GM18951 (cell line): ENCODE data around the gene RALGDS.
"Not testable (repeated sequence)": the region's sequence is repeated elsewhere in the genome, so short reads cannot be mapped to it uniquely, and the experiment has no call there.

ENCODE experiments used
- POLR2A ChIP-seq: IDR thresholded peaks from 4 replicates; pipeline ENCODE4 v1.6.1; 2011; ENCODE audit warnings: mild to moderate bottlenecking; ENCODE audit not compliant: insufficient read length, insufficient read depth; ENCODE audit errors: extremely low read depth
- in situ Hi-C: fragments of 300-500 bp; cut with MboI; formaldehyde crosslinking; loops from one replicate; pipeline ENCODE4 v1.12.0; 2022; ENCODE audit warnings: low sequenced_read_pairs, mixed read lengths, inconsistent platforms; ENCODE audit not compliant: unreplicated experiment

Gene RALGDS

GRCh38 chr9:133100506-133101355, 20.3 kb downstream of the RALGDS start:
- in situ Hi-C loops, result no loop called here
- TF ChIP-seq POLR2A, result no peak

- in situ Hi-C loops, result no loop called here
- no peak for TF ChIP-seq POLR2A
Observed at GRCh38 chr9:133099726-133100505, 21.1 kb downstream of the RALGDS start.

- TF ChIP-seq POLR2A, result no peak
- in situ Hi-C loops, result no loop called here
Observed at GRCh38 chr9:133098871-133099270, 22.2 kb downstream of the RALGDS start.

GRCh38 chr9:133098104-133098754, 22.8 kb downstream of the RALGDS start:
- no peak for TF ChIP-seq POLR2A
- in situ Hi-C loops, result no loop called here

GRCh38 chr9:133094842-133095393, 26.1 kb downstream of the RALGDS start:
- in situ Hi-C loops, result no loop called here
- no peak for TF ChIP-seq POLR2A

- in situ Hi-C loops, result not testable (repeated sequence)
Observed at GRCh38 chr9:133094351-133094750, 26.7 kb downstream of the RALGDS start.

- in situ Hi-C loops, result no loop called here
- TF ChIP-seq POLR2A, result no peak
Observed at GRCh38 chr9:133090752-133091385, 30.2 kb downstream of the RALGDS start.

- TF ChIP-seq POLR2A, result no peak
- in situ Hi-C loops, result no loop called here
Observed at GRCh38 chr9:133090187-133090586, 30.9 kb downstream of the RALGDS start.

GRCh38 chr9:133089271-133089671, 31.8 kb downstream of the RALGDS start:
- TF ChIP-seq POLR2A, result no peak
- in situ Hi-C loops, result no loop called here

GRCh38 chr9:133088756-133089155, 32.3 kb downstream of the RALGDS start:
- TF ChIP-seq POLR2A, result no peak
- in situ Hi-C loops, result no loop called here

GRCh38 chr9:133088146-133088750, 32.8 kb downstream of the RALGDS start:
- TF ChIP-seq POLR2A, result no peak
- in situ Hi-C loops, result no loop called here

GRCh38 chr9:133087429-133088145, 33.5 kb downstream of the RALGDS start:
- in situ Hi-C loops, result no loop called here
- no peak for TF ChIP-seq POLR2A
